PC-9 (cell line): ENCODE data around the gene ZNF236.

ENCODE experiments used
- EZH2 ChIP-seq: fragments of 200-600 bp; sonication (generic); IDR thresholded peaks from 2 replicates; pipeline ENCODE4 v1.8.0; 2017; ENCODE audit warnings: antibody characterized with exemption, low read depth
- TF ChIP-seq, protein P1 (sequence below): fragments of 200-600 bp; sonication (generic); conservative IDR thresholded peaks from 2 replicates; pipeline ENCODE4 v1.6.1; 2017; ENCODE audit warnings: mixed run types, antibody characterized with exemption, mild to moderate bottlenecking, moderate library complexity

DNA sequence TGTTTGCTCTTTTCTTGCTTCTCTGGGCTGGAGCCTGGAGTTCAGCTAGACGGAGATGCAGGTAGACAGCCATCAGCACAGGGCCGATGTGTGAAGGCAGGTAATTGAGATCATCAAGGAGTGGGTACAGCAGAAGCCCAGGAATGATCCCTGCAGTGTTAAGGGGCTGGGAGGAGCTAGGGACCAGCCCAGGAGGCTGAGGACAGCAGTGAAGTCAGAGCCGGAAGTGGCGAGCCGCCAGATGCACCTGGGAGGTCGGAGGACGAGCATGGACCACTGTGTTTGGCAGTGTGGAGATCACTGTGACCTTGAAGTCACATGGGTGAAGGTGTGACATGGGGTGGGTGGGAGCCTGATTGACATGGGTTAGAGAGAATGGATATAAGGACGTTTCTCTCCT lies 6.2 kb upstream of the ZNF236 start:
- TF ChIP-seq EZH2 = no peak
- TF ChIP-seq, protein P1, sequence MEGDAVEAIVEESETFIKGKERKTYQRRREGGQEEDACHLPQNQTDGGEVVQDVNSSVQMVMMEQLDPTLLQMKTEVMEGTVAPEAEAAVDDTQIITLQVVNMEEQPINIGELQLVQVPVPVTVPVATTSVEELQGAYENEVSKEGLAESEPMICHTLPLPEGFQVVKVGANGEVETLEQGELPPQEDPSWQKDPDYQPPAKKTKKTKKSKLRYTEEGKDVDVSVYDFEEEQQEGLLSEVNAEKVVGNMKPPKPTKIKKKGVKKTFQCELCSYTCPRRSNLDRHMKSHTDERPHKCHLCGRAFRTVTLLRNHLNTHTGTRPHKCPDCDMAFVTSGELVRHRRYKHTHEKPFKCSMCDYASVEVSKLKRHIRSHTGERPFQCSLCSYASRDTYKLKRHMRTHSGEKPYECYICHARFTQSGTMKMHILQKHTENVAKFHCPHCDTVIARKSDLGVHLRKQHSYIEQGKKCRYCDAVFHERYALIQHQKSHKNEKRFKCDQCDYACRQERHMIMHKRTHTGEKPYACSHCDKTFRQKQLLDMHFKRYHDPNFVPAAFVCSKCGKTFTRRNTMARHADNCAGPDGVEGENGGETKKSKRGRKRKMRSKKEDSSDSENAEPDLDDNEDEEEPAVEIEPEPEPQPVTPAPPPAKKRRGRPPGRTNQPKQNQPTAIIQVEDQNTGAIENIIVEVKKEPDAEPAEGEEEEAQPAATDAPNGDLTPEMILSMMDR = no peak
